H9 (cell line): ENCODE measurements around the gene OSBPL10. TPM values are rescaled to one million over a fixed set of nuclear protein-coding genes. Genes with fewer than 3 reads are reported as not detected.

ENCODE experiments used
- DNase-seq: peaks from one replicate; pipeline ENCODE4 v3.0.0-alpha.2; 2017
- H2AFZ ChIP-seq: one replicate; pipeline ENCODE4 v1.6.1; 2013; ENCODE audit warnings: mild to moderate bottlenecking, low read length, control low read depth, moderate library complexity
- H2AK5ac ChIP-seq: 2 replicates; pipeline ENCODE4 v1.6.1; 2013; ENCODE audit warnings: low read length, control low read depth, mixed read lengths; ENCODE audit not compliant: insufficient read length
- H2BK120ac ChIP-seq: one replicate; pipeline ENCODE4 v1.6.1; 2013; ENCODE audit warnings: low read depth, mild to moderate bottlenecking, low read length, control low read depth, inconsistent platforms; ENCODE audit not compliant: poor library complexity, severe bottlenecking
- H2BK12ac ChIP-seq: 2 replicates; pipeline ENCODE4 v1.6.1; 2013; ENCODE audit warnings: low read length, control low read depth, mixed read lengths, low read depth; ENCODE audit not compliant: insufficient read length
- H2BK15ac ChIP-seq: 2 replicates; pipeline ENCODE4 v1.6.1; 2013; ENCODE audit warnings: low read depth, low read length, control low read depth
- H2BK20ac ChIP-seq: one replicate; pipeline ENCODE4 v1.6.1; 2013; ENCODE audit warnings: low read depth, mild to moderate bottlenecking, low read length, control low read depth, inconsistent platforms; ENCODE audit not compliant: poor library complexity, severe bottlenecking
- H2BK5ac ChIP-seq: 2 replicates; pipeline ENCODE4 v1.6.1; 2013; ENCODE audit warnings: low read length, control low read depth, mixed read lengths; ENCODE audit not compliant: insufficient read length
- H3K14ac ChIP-seq: 2 replicates; pipeline ENCODE4 v1.6.1; 2013; ENCODE audit warnings: low read length, control low read depth; ENCODE audit not compliant: insufficient read depth
- H3K18ac ChIP-seq: 2 replicates; pipeline ENCODE4 v1.6.1; 2013; ENCODE audit warnings: low read depth, mild to moderate bottlenecking, mixed read lengths, low read length, control low read depth; ENCODE audit not compliant: insufficient read length
- H3K23ac ChIP-seq: 2 replicates; pipeline ENCODE4 v1.6.1; 2013; ENCODE audit warnings: low read length, control low read depth, mixed read lengths, low read depth; ENCODE audit not compliant: insufficient read length
- H3K23me2 ChIP-seq: 2 replicates; pipeline ENCODE4 v1.6.1; 2013; ENCODE audit warnings: low read depth, mild to moderate bottlenecking, mixed read lengths, low read length, control low read depth; ENCODE audit not compliant: insufficient read length, poor library complexity, severe bottlenecking
- H3K27ac ChIP-seq: 2 replicates; pipeline ENCODE4 v1.5.1; 2013; ENCODE audit warnings: low read length, control low read depth, mixed read lengths, low read depth; ENCODE audit not compliant: insufficient read length
- H3K27me3 ChIP-seq: 2 replicates; pipeline ENCODE4 v1.6.1; 2013; ENCODE audit warnings: low read length, control low read depth, inconsistent platforms; ENCODE audit not compliant: insufficient read depth
- H3K4ac ChIP-seq: 2 replicates; pipeline ENCODE4 v1.6.1; 2013; ENCODE audit warnings: low read depth, mild to moderate bottlenecking, control low read depth, inconsistent platforms, low read length, moderate library complexity
- H3K4me1 ChIP-seq: 2 replicates; pipeline ENCODE4 v1.6.1; 2013; ENCODE audit warnings: low read length, control low read depth, inconsistent platforms; ENCODE audit not compliant: insufficient read depth
- H3K4me2 ChIP-seq: 2 replicates; pipeline ENCODE4 v1.6.1; 2013; ENCODE audit warnings: low read length, control low read depth, mixed read lengths; ENCODE audit not compliant: insufficient read length, insufficient read depth
- H3K56ac ChIP-seq: 2 replicates; pipeline ENCODE4 v1.6.1; 2013; ENCODE audit warnings: low read depth, mild to moderate bottlenecking, mixed read lengths, low read length, control low read depth; ENCODE audit not compliant: insufficient read length
- H3K79me1 ChIP-seq: 2 replicates; pipeline ENCODE4 v1.6.1; 2013; ENCODE audit warnings: low read depth, mild to moderate bottlenecking, moderate library complexity, low read length, control low read depth, inconsistent platforms; ENCODE audit not compliant: insufficient read depth, poor library complexity, severe bottlenecking
- H3K79me2 ChIP-seq: 2 replicates; pipeline ENCODE4 v1.6.1; 2013; ENCODE audit warnings: low read length, control low read depth, inconsistent platforms; ENCODE audit not compliant: insufficient read depth
- H3K9ac ChIP-seq: 2 replicates; pipeline ENCODE4 v1.6.1; 2013; ENCODE audit warnings: low read length, control low read depth, mixed read lengths; ENCODE audit not compliant: insufficient read length; ENCODE audit errors: extremely low read depth
- H3K9me3 ChIP-seq: one replicate; pipeline ENCODE4 v1.6.1; 2013; ENCODE audit warnings: low read depth, low read length, inconsistent platforms; ENCODE audit not compliant: control insufficient read depth
- H3T11ph ChIP-seq: one replicate; pipeline ENCODE4 v1.6.1; 2013; ENCODE audit warnings: mild to moderate bottlenecking, low read length, control low read depth, inconsistent platforms
- H4K20me1 ChIP-seq: one replicate; pipeline ENCODE4 v1.6.1; 2013; ENCODE audit not compliant: control insufficient read depth, insufficient read length, insufficient read depth
- H4K5ac ChIP-seq: 2 replicates; pipeline ENCODE4 v1.6.1; 2013; ENCODE audit warnings: low read depth, mild to moderate bottlenecking, mixed read lengths, low read length, control low read depth; ENCODE audit not compliant: insufficient read length
- H4K8ac ChIP-seq: replicated peaks from 2 replicates; pipeline ENCODE4 v1.6.1; 2013; ENCODE audit warnings: low read length, control low read depth, mixed read lengths, low read depth; ENCODE audit not compliant: insufficient read length
- H4K91ac ChIP-seq: 2 replicates; pipeline ENCODE4 v1.6.1; 2013; ENCODE audit warnings: low read depth, mild to moderate bottlenecking, moderate library complexity, mixed read lengths, low read length, control low read depth; ENCODE audit not compliant: insufficient read length
- H3K27ac Mint-ChIP-seq, 3 experiments: 2 replicates in 2 of 3; 3 replicates in 1 of 3; pipeline ENCODE4 v1.8.0; 2020 to 2021; ENCODE audit warnings: mixed read lengths in 3 of 3, mild to moderate bottlenecking in 1 of 3, moderate library complexity in 1 of 3
- H3K27me3 Mint-ChIP-seq: 2 replicates; pipeline ENCODE4 v1.8.0; 2021; ENCODE audit warnings: low read depth, mild to moderate bottlenecking, moderate library complexity, mixed read lengths
- H3K36me3 Mint-ChIP-seq, 3 experiments: 2 replicates in 2 of 3; 3 replicates in 1 of 3; pipeline ENCODE4 v1.8.0; 2020 to 2021; ENCODE audit warnings: low read depth in 3 of 3, mixed read lengths in 3 of 3; ENCODE audit not compliant: insufficient read depth in 1 of 3
- H3K4me1 Mint-ChIP-seq, 2 experiments: 2 replicates each; pipeline ENCODE4 v1.8.0; 2020; ENCODE audit warnings: mixed read lengths in 2 of 2
- H3K4me3 Mint-ChIP-seq, 2 experiments: 2 replicates in 1 of 2; 3 replicates in 1 of 2; pipeline ENCODE4 v1.8.0; 2020 to 2021; ENCODE audit warnings: mild to moderate bottlenecking in 2 of 2, mixed read lengths in 2 of 2, moderate library complexity in 1 of 2
- H3K9me3 Mint-ChIP-seq, 2 experiments: 2 replicates in 1 of 2; 3 replicates in 1 of 2; pipeline ENCODE4 v1.8.0; 2020; ENCODE audit warnings: mild to moderate bottlenecking in 2 of 2, mixed read lengths in 2 of 2, moderate library complexity in 1 of 2
- WGBS: extraction: QIAGEN DNeasy Blood & Tissue Kit; methylation state at CpG from one replicate; pipeline ENCODE4 v1.1.7; 2013; ENCODE audit warnings: missing lambda C conversion rate, low lambda C conversion rate, mixed read lengths; ENCODE audit not compliant: insufficient read length; ENCODE audit errors: extremely low coverage; 5-methylcytosine and 5-hydroxymethylcytosine counted together
- total RNA-seq: library from RNA; stranded (reverse); gene quantifications from 2 replicates; pipeline ENCODE4 v1.2.1, GENCODE V29; 2021
- TF ChIP-seq, protein P1 (sequence below): fragments of 200-600 bp; sonication (generic); conservative IDR thresholded peaks from 3 replicates; pipeline ENCODE4 v1.8.0; 2021; ENCODE audit warnings: antibody characterized with exemption, mild to moderate bottlenecking

OSBPL10 gene
- total RNA-seq, 1 experiment from 2014 or later = 42.7 TPM

- H3K4me1 Mint-ChIP-seq = peaks cover 7 to 17% of the 10 kb centered on the region in 2 experiments
Measured at GRCh38 chr3:31709526-31709925, 271.5 kb downstream of the OSBPL10 start.

More at GRCh38 chr3:31709526-31709925, 271.5 kb downstream of the OSBPL10 start:
- Histone ChIP-seq H3K79me1 (no peaks in the 10 kb centered on the region), H3K14ac (no peak overlapping the region), H4K8ac (no peak overlapping the region), H3T11ph (no peak overlapping the region), H3K4me2 (no peak overlapping the region), H3K23me2 (no peaks in the 10 kb centered on the region), H4K20me1 (no peaks in the 10 kb centered on the region), H2BK12ac (no peak overlapping the region), H3K23ac (no peak overlapping the region), H2BK15ac (no peak overlapping the region), H4K5ac (no peak overlapping the region), H3K18ac (no peak overlapping the region), H3K9me3 (no peaks in the 10 kb centered on the region), H3K4me1 (no peaks in the 10 kb centered on the region), H3K27me3 (no peaks in the 10 kb centered on the region), H2AK5ac (no peak overlapping the region), H3K56ac (no peak overlapping the region), H3K9ac (no peak overlapping the region), H2AFZ (no peak overlapping the region), H3K4ac (no peak overlapping the region), H4K91ac (no peak overlapping the region), H2BK20ac (no peak overlapping the region), H3K27ac (no peak overlapping the region), H3K79me2 (no peaks in the 10 kb centered on the region; the same call in 1 of the 2 replicates), H2BK5ac (no peak overlapping the region), H2BK120ac (no peak overlapping the region)
- Mint-ChIP-seq H3K27ac (no peak overlapping the region; a peak in 1 of 7 replicates), H3K9me3 (peaks cover 6 to 13% of the 10 kb centered on the region in 2 experiments), H3K4me3 (no peak overlapping the region), H3K27me3 (no peaks in the 10 kb centered on the region; the same call in 1 of the 2 replicates), H3K36me3 (peaks cover 12 to 20% (median 13%) of the 10 kb centered on the region in 3 experiments)
- no CpG with 5 or more reads among the region's 4 CpGs for WGBS
- TF ChIP-seq, protein P1, sequence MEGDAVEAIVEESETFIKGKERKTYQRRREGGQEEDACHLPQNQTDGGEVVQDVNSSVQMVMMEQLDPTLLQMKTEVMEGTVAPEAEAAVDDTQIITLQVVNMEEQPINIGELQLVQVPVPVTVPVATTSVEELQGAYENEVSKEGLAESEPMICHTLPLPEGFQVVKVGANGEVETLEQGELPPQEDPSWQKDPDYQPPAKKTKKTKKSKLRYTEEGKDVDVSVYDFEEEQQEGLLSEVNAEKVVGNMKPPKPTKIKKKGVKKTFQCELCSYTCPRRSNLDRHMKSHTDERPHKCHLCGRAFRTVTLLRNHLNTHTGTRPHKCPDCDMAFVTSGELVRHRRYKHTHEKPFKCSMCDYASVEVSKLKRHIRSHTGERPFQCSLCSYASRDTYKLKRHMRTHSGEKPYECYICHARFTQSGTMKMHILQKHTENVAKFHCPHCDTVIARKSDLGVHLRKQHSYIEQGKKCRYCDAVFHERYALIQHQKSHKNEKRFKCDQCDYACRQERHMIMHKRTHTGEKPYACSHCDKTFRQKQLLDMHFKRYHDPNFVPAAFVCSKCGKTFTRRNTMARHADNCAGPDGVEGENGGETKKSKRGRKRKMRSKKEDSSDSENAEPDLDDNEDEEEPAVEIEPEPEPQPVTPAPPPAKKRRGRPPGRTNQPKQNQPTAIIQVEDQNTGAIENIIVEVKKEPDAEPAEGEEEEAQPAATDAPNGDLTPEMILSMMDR = no peak
- no peak for DNase-seq
